GM12878 (cell line): ENCODE measurements around the gene PLP2. TPM values are rescaled to one million over a fixed set of nuclear protein-coding genes. Genes with fewer than 3 reads are reported as not detected.

Experiments used
- ATAC-seq: fragments of 200-7000 bp; cut with Tn5 transposase; 3 replicates; pipeline ENCODE4 v1.9.1; 2020; ENCODE audit warnings: mild to moderate bottlenecking, moderate library complexity
- BruUV-seq: library from RNA; stranded (reverse); fragments of 400-500 nt; replicated peaks from 2 replicates; lab custom pipeline; 2021; lab: Mats Ljungman, UMichigan
- CTCF ChIA-PET: fragments of 300-600 bp; sonication (Branson Sonifier 250); formaldehyde crosslinking; extraction: SDS; loops from one replicate; lab custom pipeline; 2021; ENCODE audit warnings: inconsistent platforms; lab: Yijun Ruan, JAX
- POLR2A ChIA-PET: fragments of 350-600 bp; formaldehyde crosslinking; extraction: SDS; loops from one replicate; lab custom pipeline; 2021; ENCODE audit warnings: inconsistent platforms; lab: Charles Lee
- RAD21 ChIA-PET: fragments of 300-600 bp; sonication (Branson Sonifier 250); formaldehyde crosslinking; loops from one replicate; lab custom pipeline; 2023; ENCODE audit warnings: antibody characterized with exemption; ENCODE audit not compliant: unreplicated experiment; lab: Charles Lee
- SMC1A ChIA-PET: fragments of 300-600 bp; sonication (Branson Sonifier 250); formaldehyde crosslinking; loops from one replicate; lab custom pipeline; 2023; ENCODE audit not compliant: unreplicated experiment, uncharacterized antibody; lab: Charles Lee
- DNase-seq: peaks from one replicate; pipeline ENCODE4 v3.0.0-alpha.2; 2011; ENCODE audit warnings: low read depth, low spot score
- FAIRE-seq: peaks from 3 replicates; lab custom pipeline; 2011; peaks lifted over from hg19 to GRCh38; lab: Jason Lieb, UNC
- H2AFZ ChIP-seq: 2 replicates; pipeline ENCODE4 v1.6.0; 2011; ENCODE audit warnings: low read depth, low read length, control low read depth; ENCODE audit not compliant: control insufficient read depth
- H3K27ac ChIP-seq: 2 replicates; pipeline ENCODE4 v1.5.1; 2011; ENCODE audit warnings: control low read depth; ENCODE audit not compliant: control insufficient read depth, insufficient read depth
- H3K27me3 ChIP-seq, 2 experiments: replicated peaks in 1 of 2; 2 replicates each; pipeline versions ENCODE4 v1.6.0 to v1.6.1; 2011; ENCODE audit warnings: low read length in 1 of 2; ENCODE audit not compliant: control insufficient read depth in 2 of 2, insufficient read depth in 2 of 2
- H3K36me3 ChIP-seq, 2 experiments: 2 replicates each; pipeline ENCODE4 v1.5.1; 2011; ENCODE audit warnings: low read length in 1 of 2; ENCODE audit not compliant: control insufficient read depth in 2 of 2, insufficient read depth in 2 of 2
- H3K4me1 ChIP-seq: 2 replicates; pipeline ENCODE4 v1.6.1; 2011; ENCODE audit warnings: mild to moderate bottlenecking, low read length, moderate library complexity, mixed read lengths; ENCODE audit not compliant: control insufficient read depth, insufficient read depth
- H3K4me2 ChIP-seq: 2 replicates; pipeline ENCODE4 v1.6.0; 2011; ENCODE audit warnings: control low read depth; ENCODE audit not compliant: control insufficient read depth, insufficient read depth
- H3K4me3 ChIP-seq: fragments of 200-600 bp; sonication (generic); 2 replicates; pipeline ENCODE4 v1.5.1; 2016
- H3K79me2 ChIP-seq: 2 replicates; pipeline ENCODE4 v1.6.0; 2011; ENCODE audit warnings: low read length; ENCODE audit not compliant: control insufficient read depth, insufficient read depth
- H3K9ac ChIP-seq: 2 replicates; pipeline ENCODE4 v1.8.0; 2011; ENCODE audit warnings: low read length, control low read depth, mixed read lengths; ENCODE audit not compliant: control insufficient read depth, insufficient read depth
- H3K9me3 ChIP-seq: replicated peaks from 3 replicates; pipeline ENCODE4 v1.5.1; 2011; ENCODE audit warnings: mild to moderate bottlenecking, low read length; ENCODE audit not compliant: control insufficient read depth, insufficient read depth
- H4K20me1 ChIP-seq: 2 replicates; pipeline ENCODE4 v1.6.0; 2011; ENCODE audit not compliant: control insufficient read depth, insufficient read depth
- ATF7 ChIP-seq: fragments of 450-650 bp; IDR thresholded peaks from 2 replicates; pipeline ENCODE4 v1.6.1; 2016; ENCODE audit warnings: low read depth, mild to moderate bottlenecking
- BHLHE40 ChIP-seq, 2 experiments: fragments of 450-650 bp in 1 of 2; IDR thresholded peaks; 2 replicates each; pipeline ENCODE4 v1.6.1; 2011 to 2017; ENCODE audit warnings: low read depth in 2 of 2, borderline replicate concordance in 1 of 2, improper control_type of control experiment in 1 of 2, low read length in 1 of 2, mild to moderate bottlenecking in 1 of 2
- CBX3 ChIP-seq: fragments of 200-600 bp; sonication (generic); IDR thresholded peaks from 2 replicates; pipeline ENCODE4 v1.6.1; 2016; ENCODE audit warnings: low read depth, borderline replicate concordance
- E4F1 ChIP-seq: fragments of 450-650 bp; IDR thresholded peaks from 2 replicates; pipeline ENCODE4 v1.6.1; 2018; ENCODE audit warnings: borderline replicate concordance, mild to moderate bottlenecking; ENCODE audit not compliant: partially characterized antibody
- IRF4 ChIP-seq: IDR thresholded peaks from 2 replicates; pipeline ENCODE4 v1.6.1; 2011; ENCODE audit warnings: low read depth, low read length
- MAX ChIP-seq: IDR thresholded peaks from 2 replicates; pipeline ENCODE4 v1.6.1; 2012; ENCODE audit warnings: low read depth, low read length, improper control_type of control experiment
- RFX5 ChIP-seq: IDR thresholded peaks from 2 replicates; pipeline ENCODE4 v1.6.1; 2011; ENCODE audit warnings: low read depth, low read length, improper control_type of control experiment
- SMARCA5 ChIP-seq: fragments of 450-650 bp; IDR thresholded peaks from 2 replicates; pipeline ENCODE4 v1.6.1; 2017; ENCODE audit warnings: mild to moderate bottlenecking
- SREBF2 ChIP-seq: IDR thresholded peaks from 2 replicates; pipeline ENCODE4 v1.6.1; 2012; ENCODE audit warnings: mild to moderate bottlenecking, low read length
- ZNF207 ChIP-seq: fragments of 450-650 bp; IDR thresholded peaks from 2 replicates; pipeline ENCODE4 v1.6.1; 2014; ENCODE audit warnings: antibody characterized with exemption, mild to moderate bottlenecking, borderline replicate concordance
- WGBS: methylation state at CpG from one replicate; pipeline ENCODE4 v1.1.6; 2016; ENCODE audit warnings: low lambda C conversion rate; ENCODE audit not compliant: insufficient replicate concordance, insufficient coverage; ENCODE audit errors: missing lambda C conversion rate; 5-methylcytosine and 5-hydroxymethylcytosine counted together
- in situ Hi-C: fragments of 300-500 bp; cut with MboI; formaldehyde crosslinking; loops from 9 replicates; pipeline ENCODE4 v1.14.3; 2018; ENCODE audit warnings: mixed read lengths
- intact Hi-C: fragments of 100-400 bp; cut with micrococcal nuclease; formaldehyde crosslinking; loops from one replicate; pipeline ENCODE4 v1.14.2; 2022; ENCODE audit not compliant: unreplicated experiment
- polyA plus RNA-seq, 11 experiments: library from polyadenylated mRNA; depleted of rRNA in 4 of 11; unstranded in 6 of 11; stranded (reverse) in 5 of 11; fragments of >200 nt; fragmentation: Nextera tagmentation in 4 of 11; fragmentation: Illumina TruSeq in 1 of 11; extraction: Ambion mirVana in 4 of 11; extraction: Trizol in 1 of 11; gene quantifications; 1 replicate in 1 of 11; 2 replicates in 10 of 11; pipeline versions ENCODE4 v1.2.1 to v1.2.3, GENCODE V29; 2011 to 2016; ENCODE audit warnings: inconsistent platforms in 2 of 11, missing spikeins in 2 of 11, low read depth in 1 of 11
- total RNA-seq, 4 experiments: library from RNA; depleted of rRNA in 3 of 4; stranded (reverse); fragments of >200 nt in 3 of 4; fragmentation: Illumina TruSeq in 1 of 4; extraction: Trizol in 1 of 4; gene quantifications; 2 replicates each; pipeline versions ENCODE4 v1.2.1 to v1.2.3, GENCODE V29; 2013 to 2021
- TF ChIP-seq, protein P1 (sequence below): fragments of 450-650 bp; IDR thresholded peaks from 2 replicates; pipeline ENCODE4 v1.6.1; 2016; ENCODE audit warnings: mild to moderate bottlenecking

PLP2 gene
- total and polyA plus RNA-seq, 10 of the 15 experiments (the other 5 are each of a cell fraction or from before 2014, with no cell fraction given) = 56.6 to 177 (median 99.3) TPM

GRCh38 chrX:49203536-49203935 lies 31.8 kb downstream of the PLP2 start:
- H3K27ac ChIP-seq = no peak overlapping the region
- no TSS peak for BruUV-seq
- no peaks in the 10 kb centered on the region for H3K36me3 ChIP-seq
- SMC1A ChIA-PET = no interaction called here
- FAIRE-seq = no peak
- CTCF ChIA-PET = no interaction called here
- H3K79me2 ChIP-seq = no peaks in the 10 kb centered on the region
- H3K9me3 ChIP-seq = no peaks in the 10 kb centered on the region
- H3K27me3 ChIP-seq = no peaks in the 10 kb centered on the region
- RAD21 ChIA-PET = no interaction called here
- no peak overlapping the region for H2AFZ ChIP-seq
- no peak overlapping the region for H3K9ac ChIP-seq
- ATAC-seq = no peak
- H3K4me2 ChIP-seq = no peak overlapping the region
- no peak for DNase-seq
- WGBS = 32% methylated on average over 3 of the region's 3 CpGs
- H4K20me1 ChIP-seq = no peaks in the 10 kb centered on the region
- no peak overlapping the region for H3K4me3 ChIP-seq
- POLR2A ChIA-PET = no interaction called here
- intact Hi-C loops = no loop called here
- TF ChIP-seq CBX3 (no peak), ZNF207 (no peak), MAX (no peak)
- H3K4me1 ChIP-seq = no peaks in the 10 kb centered on the region
- in situ Hi-C loops = no loop called here

GRCh38 chrX:49204017-49204416 lies 32.3 kb downstream of the PLP2 start:
- BruUV-seq = no TSS peak
- ChIA-PET CTCF (interaction anchor here (0.5 kb wide), 1 partner anchor 51 kb away, joined by 4 read pairs; no protein-coding TSS in a partner anchor), SMC1A (no interaction called here), POLR2A (no interaction called here), RAD21 (no interaction called here)
- FAIRE-seq = no peak
- Histone ChIP-seq H3K27ac (no peak overlapping the region), H3K9me3 (no peaks in the 10 kb centered on the region), H3K4me1 (no peaks in the 10 kb centered on the region), H2AFZ (no peak overlapping the region), H4K20me1 (no peaks in the 10 kb centered on the region), H3K79me2 (no peaks in the 10 kb centered on the region), H3K4me3 (no peak overlapping the region), H3K4me2 (no peak overlapping the region), H3K9ac (no peak overlapping the region), H3K36me3 (no peaks in the 10 kb centered on the region), H3K27me3 (no peaks in the 10 kb centered on the region)
- no peak for DNase-seq
- in situ Hi-C loops = no loop called here
- no peak for ATAC-seq
- 41% methylated on average over 6 of the region's 6 CpGs for WGBS
- intact Hi-C loops = no loop called here
- no peak for TF ChIP-seq IRF4
- no peak for TF ChIP-seq SREBF2
- TF ChIP-seq BHLHE40 (IDR thresholded peaks at IDR 0.05; ENCODE audit: borderline replicate concordance in 1 of 2, low read depth in 2 of 2, low read length in 1 of 2) = no peak
- TF ChIP-seq, protein P1, sequence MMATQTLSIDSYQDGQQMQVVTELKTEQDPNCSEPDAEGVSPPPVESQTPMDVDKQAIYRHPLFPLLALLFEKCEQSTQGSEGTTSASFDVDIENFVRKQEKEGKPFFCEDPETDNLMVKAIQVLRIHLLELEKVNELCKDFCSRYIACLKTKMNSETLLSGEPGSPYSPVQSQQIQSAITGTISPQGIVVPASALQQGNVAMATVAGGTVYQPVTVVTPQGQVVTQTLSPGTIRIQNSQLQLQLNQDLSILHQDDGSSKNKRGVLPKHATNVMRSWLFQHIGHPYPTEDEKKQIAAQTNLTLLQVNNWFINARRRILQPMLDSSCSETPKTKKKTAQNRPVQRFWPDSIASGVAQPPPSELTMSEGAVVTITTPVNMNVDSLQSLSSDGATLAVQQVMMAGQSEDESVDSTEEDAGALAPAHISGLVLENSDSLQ = no peak
- TF ChIP-seq RFX5 = no peak
- TF ChIP-seq ATF7 = no peak
- no peak for TF ChIP-seq SMARCA5
- TF ChIP-seq E4F1 = no peak
